ENCODE results near the gene PTRH2.
A peak's percentile ranks its signal among the peaks of the same experiment; 100 is the strongest.

Gene PTRH2

GRCh38 chr17:59752446-59752845, 45.2 kb upstream of the PTRH2 start:
- CTCF ChIA-PET = interaction anchor here (0.9 to 6.5 kb wide), 18 partner anchors 10 to 284 kb away, joined by 3 to 93 read pairs (median 8); partner anchors contain the start of genes PTRH2, RPS6KB1, TUBD1 and VMP1
- TF ChIP-seq, protein P1, sequence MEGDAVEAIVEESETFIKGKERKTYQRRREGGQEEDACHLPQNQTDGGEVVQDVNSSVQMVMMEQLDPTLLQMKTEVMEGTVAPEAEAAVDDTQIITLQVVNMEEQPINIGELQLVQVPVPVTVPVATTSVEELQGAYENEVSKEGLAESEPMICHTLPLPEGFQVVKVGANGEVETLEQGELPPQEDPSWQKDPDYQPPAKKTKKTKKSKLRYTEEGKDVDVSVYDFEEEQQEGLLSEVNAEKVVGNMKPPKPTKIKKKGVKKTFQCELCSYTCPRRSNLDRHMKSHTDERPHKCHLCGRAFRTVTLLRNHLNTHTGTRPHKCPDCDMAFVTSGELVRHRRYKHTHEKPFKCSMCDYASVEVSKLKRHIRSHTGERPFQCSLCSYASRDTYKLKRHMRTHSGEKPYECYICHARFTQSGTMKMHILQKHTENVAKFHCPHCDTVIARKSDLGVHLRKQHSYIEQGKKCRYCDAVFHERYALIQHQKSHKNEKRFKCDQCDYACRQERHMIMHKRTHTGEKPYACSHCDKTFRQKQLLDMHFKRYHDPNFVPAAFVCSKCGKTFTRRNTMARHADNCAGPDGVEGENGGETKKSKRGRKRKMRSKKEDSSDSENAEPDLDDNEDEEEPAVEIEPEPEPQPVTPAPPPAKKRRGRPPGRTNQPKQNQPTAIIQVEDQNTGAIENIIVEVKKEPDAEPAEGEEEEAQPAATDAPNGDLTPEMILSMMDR (IDR thresholded peaks at IDR 0.05; ENCODE audit: control extremely low read depth, extremely low read depth, low read depth, missing control alignments) = no peak
- POLR2A ChIA-PET = interaction anchor here (0.6 to 1.5 kb wide), 4 partner anchors 75 to 91 kb away, joined by 3 to 9 read pairs (median 4); no protein-coding TSS in a partner anchor
- DNase-seq (ENCODE audit: extremely low spot score) = no peak

DNA sequence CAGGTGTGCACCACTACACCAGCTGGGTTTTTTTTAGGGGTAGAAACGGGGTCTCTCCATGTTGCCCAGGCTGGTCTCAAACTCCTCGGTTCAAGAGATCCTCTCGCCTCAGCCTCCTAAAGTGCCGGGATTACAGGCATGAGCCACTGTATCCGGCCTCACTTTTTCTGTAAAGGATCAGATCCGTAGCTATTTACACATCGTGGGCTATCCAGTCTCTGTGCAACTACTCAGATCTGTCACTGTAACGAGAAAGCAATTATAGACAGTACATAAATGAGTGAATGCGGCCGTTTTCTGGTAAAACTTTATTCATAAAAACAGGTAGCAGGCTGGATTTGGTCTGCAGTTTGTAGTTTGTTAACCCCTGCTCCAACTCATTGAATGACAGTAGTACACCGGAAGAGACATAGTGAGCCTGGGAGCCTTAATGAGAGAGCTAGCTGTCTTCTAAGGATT, 44.8 kb upstream of the PTRH2 start:
- ChIA-PET CTCF (interaction anchor here (0.9 to 6.5 kb wide), 16 partner anchors 10 to 285 kb away, joined by 3 to 93 read pairs (median 10); partner anchors contain the start of genes PTRH2, RPS6KB1, TUBD1 and VMP1), POLR2A (interaction anchor here (0.6 to 1.5 kb wide), 4 partner anchors 76 to 92 kb away, joined by 3 to 9 read pairs (median 4); no protein-coding TSS in a partner anchor)
- TF ChIP-seq, protein P1 (IDR thresholded peaks at IDR 0.05; ENCODE audit: control extremely low read depth, extremely low read depth, low read depth, missing control alignments) = no peak
- peak; percentile 32 for DNase-seq (ENCODE audit: extremely low spot score)

DNA sequence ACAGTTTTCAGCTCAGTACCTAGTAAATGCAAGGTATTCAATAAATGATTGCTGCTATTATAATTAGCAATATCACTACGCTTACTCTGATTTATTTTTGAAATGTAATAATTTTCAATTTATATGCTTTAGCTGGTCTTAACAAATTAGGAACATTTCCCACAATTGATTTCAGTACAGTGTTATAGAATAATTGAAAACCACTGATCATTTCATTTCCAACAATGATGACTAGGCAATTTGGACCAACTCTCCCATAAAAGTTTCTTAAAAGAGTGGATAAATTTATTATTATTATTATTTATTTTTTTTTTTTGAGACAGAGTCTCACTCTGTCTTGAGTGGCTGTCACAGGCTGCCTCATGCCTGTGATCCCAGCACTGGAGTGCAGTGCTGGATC, 41.4 kb upstream of the PTRH2 start:
- DNase-seq (ENCODE audit: extremely low spot score) = no peak
- TF ChIP-seq, protein P1 (IDR thresholded peaks at IDR 0.05; ENCODE audit: control extremely low read depth, extremely low read depth, low read depth, missing control alignments) = no peak
- CTCF ChIA-PET = interaction anchor here (1.2 to 2.4 kb wide), 9 partner anchors 9 to 288 kb away, joined by 3 to 10 read pairs (median 4); no protein-coding TSS in a partner anchor
- POLR2A ChIA-PET = no interaction called here

- ChIA-PET CTCF (interaction anchor here (0.8 to 2.4 kb wide), 16 partner anchors 10 to 208 kb away, joined by 3 to 10 read pairs (median 5); partner anchors contain the start of gene VMP1), POLR2A (no interaction called here)
- DNase-seq (ENCODE audit: extremely low spot score) = peak; percentile 50
- TF ChIP-seq, protein P1 (IDR thresholded peaks at IDR 0.05; ENCODE audit: control extremely low read depth, extremely low read depth, low read depth, missing control alignments) = peak; percentile 67
Observed at GRCh38 chr17:59746849-59747445, 39.7 kb upstream of the PTRH2 start.

DNA sequence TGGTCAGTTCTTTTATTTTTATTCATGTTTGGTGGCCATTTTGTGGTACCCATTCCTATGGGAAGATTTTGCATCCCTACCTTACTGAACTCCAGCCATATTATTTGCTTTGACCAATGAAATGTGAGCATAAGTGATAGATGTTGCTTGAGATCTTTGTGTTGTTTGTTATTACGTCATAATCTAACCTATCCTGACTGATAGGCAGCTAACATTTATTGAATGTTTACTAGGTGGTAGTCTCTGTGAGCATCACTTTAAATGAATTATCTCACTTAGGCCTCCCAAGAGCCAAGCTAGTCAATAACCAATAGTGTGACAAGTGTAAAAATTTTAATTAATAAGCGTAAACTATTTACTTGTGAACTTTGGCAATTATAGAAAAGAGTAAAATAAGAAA, 37.8 kb upstream of the PTRH2 start:
- ChIA-PET CTCF (interaction anchor here (0.7 to 2.2 kb wide), 13 partner anchors 9 to 292 kb away, joined by 3 to 7 read pairs (median 4); partner anchors contain the start of genes PTRH2 and VMP1), POLR2A (no interaction called here)
- TF ChIP-seq, protein P1 (IDR thresholded peaks at IDR 0.05; ENCODE audit: control extremely low read depth, extremely low read depth, low read depth, missing control alignments) = no peak
- no peak for DNase-seq (ENCODE audit: extremely low spot score)

DNA sequence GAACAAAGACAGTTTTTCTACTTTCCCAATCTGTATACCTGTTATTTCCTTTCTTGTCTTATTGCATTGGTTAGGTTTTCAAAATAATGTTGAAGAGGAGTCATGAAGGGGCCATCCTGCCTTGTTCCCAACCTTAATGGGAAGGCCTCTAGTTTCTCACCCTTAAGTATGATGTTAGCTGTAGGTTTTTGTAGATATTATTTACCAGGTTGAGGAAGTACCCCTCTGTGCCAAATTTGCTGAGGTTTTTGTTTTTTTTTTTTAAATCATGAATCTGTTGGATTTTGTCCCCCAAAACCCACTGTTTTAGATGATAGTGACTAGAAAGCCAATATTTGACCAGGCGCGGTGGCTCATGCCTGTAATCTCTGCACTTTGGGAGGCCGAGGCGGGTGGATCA, 36.6 kb upstream of the PTRH2 start:
- DNase-seq (ENCODE audit: extremely low spot score) = no peak
- ChIA-PET CTCF (no interaction called here), POLR2A (no interaction called here)
- TF ChIP-seq, protein P1 (IDR thresholded peaks at IDR 0.05; ENCODE audit: control extremely low read depth, extremely low read depth, low read depth, missing control alignments) = no peak
